Upper lobe of left lung (tissue), 4 donors: Measurements from ENCODE around the gene CDS2.

ENCODE experiments used
- CTCF ChIP-seq, 6 experiments: fragments of 450-650 bp in 4 of 6; fragments of 200-600 bp in 2 of 6; sonication (generic) in 2 of 6; IDR thresholded peaks; one replicate each; pipeline ENCODE4 v1.5.1; 2016 to 2019; ENCODE audit warnings: antibody characterized with exemption in 6 of 6
- POLR2AphosphoS5 ChIP-seq, 2 donors: sonication (generic); formaldehyde crosslinking; IDR thresholded peaks; one replicate each; pipeline ENCODE4 v1.5.1; 2017; ENCODE audit warnings: antibody characterized with exemption in 2 of 2

- TF ChIP-seq CTCF (IDR thresholded peaks at IDR 0.05) (no peak), POLR2AphosphoS5 (IDR thresholded peaks at IDR 0.05) (no peak)
These were observed 30.3 kb upstream of the CDS2 start for GRCh38 chr20:5096463-5096862.
